Central memory CD8-positive, alpha-beta T cell (primary cell): Measurements from ENCODE around the gene FAM240B.

Experiments
- ATAC-seq: fragments of 150-1000 bp; cut with Tn5 transposase; replicated peaks from 2 replicates; pipeline ENCODE4 v1.10.0; 2022; ENCODE audit warnings: mild to moderate bottlenecking, moderate FRiP score, moderate number of reproducible peaks; ENCODE audit not compliant: poor library complexity, severe bottlenecking; ENCODE audit errors: extremely low read depth
- DNase-seq, 2 donors: peaks; one replicate each; pipeline ENCODE4 v3.0.0; 2021; ENCODE audit warnings: low spot score in 2 of 2
- H3K27ac Mint-ChIP-seq: one replicate; pipeline ENCODE4 v1.8.0; 2022; ENCODE audit warnings: low read depth, mild to moderate bottlenecking, moderate library complexity, mixed read lengths
- H3K27me3 Mint-ChIP-seq: one replicate; pipeline ENCODE4 v1.8.0; 2022; ENCODE audit warnings: mixed read lengths
- H3K36me3 Mint-ChIP-seq: one replicate; pipeline ENCODE4 v1.8.0; 2022; ENCODE audit warnings: mild to moderate bottlenecking, moderate library complexity, mixed read lengths; ENCODE audit not compliant: insufficient read depth
- H3K4me1 Mint-ChIP-seq: one replicate; pipeline ENCODE4 v1.8.0; 2022; ENCODE audit warnings: mixed read lengths
- H3K4me3 Mint-ChIP-seq: one replicate; pipeline ENCODE4 v1.8.0; 2022; ENCODE audit warnings: mild to moderate bottlenecking, moderate library complexity, mixed read lengths
- H3K9me3 Mint-ChIP-seq: one replicate; pipeline ENCODE4 v1.8.0; 2022; ENCODE audit warnings: mixed read lengths

Gene FAM240B

GRCh38 chr9:38720083-38720745 is at the start of gene FAM240B:
FAM240B (minus strand) TSS chr9:38720133; CDS start chr9:38703999, 16,134 bp downstream.
- no peaks in the 10 kb centered on the region for H3K36me3 Mint-ChIP-seq
- H3K9me3 Mint-ChIP-seq = no peaks in the 10 kb centered on the region
- no peak for DNase-seq
- no peaks in the 10 kb centered on the region for H3K4me1 Mint-ChIP-seq
- H3K27ac Mint-ChIP-seq = no peak within 1 kb of the TSS
- ATAC-seq = no peak
- H3K4me3 Mint-ChIP-seq = no peak within 1 kb of the TSS
- peaks cover 18% of the 10 kb centered on the region for H3K27me3 Mint-ChIP-seq

- Mint-ChIP-seq H3K27me3 (peaks cover 22% of the 10 kb centered on the region), H3K9me3 (peaks cover 12% of the 10 kb centered on the region), H3K27ac (no peak overlapping the region), H3K4me3 (no peak overlapping the region), H3K4me1 (no peaks in the 10 kb centered on the region), H3K36me3 (no peaks in the 10 kb centered on the region)
- ATAC-seq (no peak), DNase-seq (no peak)
Measured at GRCh38 chr9:38768351-38768761, 48.4 kb upstream of the FAM240B start.

- peaks cover 25% of the 10 kb centered on the region for H3K27me3 Mint-ChIP-seq
Measured at GRCh38 chr9:38765101-38765500, 45.2 kb upstream of the FAM240B start.

GRCh38 chr9:38761999-38762398 is 42.1 kb upstream of the FAM240B start:
- Mint-ChIP-seq H3K4me1 (no peaks in the 10 kb centered on the region), H3K9me3 (peaks cover 7% of the 10 kb centered on the region), H3K36me3 (no peaks in the 10 kb centered on the region), H3K27ac (no peak overlapping the region), H3K4me3 (no peak overlapping the region), H3K27me3 (peaks cover 25% of the 10 kb centered on the region)
- ATAC-seq (no peak), DNase-seq (no peak)

More at GRCh38 chr9:38765101-38765500, 45.2 kb upstream of the FAM240B start:
- H3K4me3 Mint-ChIP-seq = no peak overlapping the region
- no peak overlapping the region for H3K27ac Mint-ChIP-seq
- no peaks in the 10 kb centered on the region for H3K4me1 Mint-ChIP-seq
- no peaks in the 10 kb centered on the region for H3K36me3 Mint-ChIP-seq
- ATAC-seq (no peak), DNase-seq (no peak)
- H3K9me3 Mint-ChIP-seq = peaks cover 12% of the 10 kb centered on the region

GRCh38 chr9:38761339-38761738 is 41.4 kb upstream of the FAM240B start:
- Mint-ChIP-seq H3K4me3 (no peak overlapping the region), H3K27ac (no peak overlapping the region), H3K27me3 (peaks cover 25% of the 10 kb centered on the region), H3K36me3 (no peaks in the 10 kb centered on the region), H3K4me1 (no peaks in the 10 kb centered on the region), H3K9me3 (peaks cover 7% of the 10 kb centered on the region)
- no peak for ATAC-seq
- DNase-seq = no peak

GRCh38 chr9:38756702-38757101 is 36.8 kb upstream of the FAM240B start:
- no peak for DNase-seq

GRCh38 chr9:38747941-38748340 is 28.0 kb upstream of the FAM240B start:
- Mint-ChIP-seq H3K36me3 (no peaks in the 10 kb centered on the region), H3K4me3 (no peak overlapping the region), H3K27me3 (peaks cover 39% of the 10 kb centered on the region), H3K4me1 (no peaks in the 10 kb centered on the region), H3K9me3 (no peaks in the 10 kb centered on the region), H3K27ac (no peak overlapping the region)
- no peak for ATAC-seq
- DNase-seq = no peak

More at GRCh38 chr9:38756702-38757101, 36.8 kb upstream of the FAM240B start:
- H3K27me3 Mint-ChIP-seq = peaks cover 20% of the 10 kb centered on the region
- H3K27ac Mint-ChIP-seq = no peak overlapping the region
- ATAC-seq = no peak
- H3K4me3 Mint-ChIP-seq = no peak overlapping the region
- no peaks in the 10 kb centered on the region for H3K36me3 Mint-ChIP-seq
- H3K9me3 Mint-ChIP-seq = no peaks in the 10 kb centered on the region
- no peaks in the 10 kb centered on the region for H3K4me1 Mint-ChIP-seq

- H3K36me3 Mint-ChIP-seq = no peaks in the 10 kb centered on the region
- no peak overlapping the region for H3K4me3 Mint-ChIP-seq
- no peak overlapping the region for H3K27ac Mint-ChIP-seq
- DNase-seq (no peak), ATAC-seq (no peak)
- no peaks in the 10 kb centered on the region for H3K9me3 Mint-ChIP-seq
- H3K4me1 Mint-ChIP-seq = no peaks in the 10 kb centered on the region
- peaks cover 44% of the 10 kb centered on the region for H3K27me3 Mint-ChIP-seq
Measured at GRCh38 chr9:38747067-38747466, 27.1 kb upstream of the FAM240B start.

GRCh38 chr9:38746303-38746702 is 26.4 kb upstream of the FAM240B start:
- no peak overlapping the region for H3K4me3 Mint-ChIP-seq
- H3K4me1 Mint-ChIP-seq = no peaks in the 10 kb centered on the region
- no peaks in the 10 kb centered on the region for H3K36me3 Mint-ChIP-seq
- H3K9me3 Mint-ChIP-seq = no peaks in the 10 kb centered on the region
- no peak for ATAC-seq
- DNase-seq = no peak
- peaks cover 40% of the 10 kb centered on the region for H3K27me3 Mint-ChIP-seq
- no peak overlapping the region for H3K27ac Mint-ChIP-seq

- no peak for ATAC-seq
- Mint-ChIP-seq H3K27me3 (peaks cover 40% of the 10 kb centered on the region), H3K9me3 (no peaks in the 10 kb centered on the region), H3K36me3 (no peaks in the 10 kb centered on the region), H3K4me1 (no peaks in the 10 kb centered on the region), H3K4me3 (no peak overlapping the region), H3K27ac (no peak overlapping the region)
- no peak for DNase-seq
Measured at GRCh38 chr9:38744484-38744883, 24.6 kb upstream of the FAM240B start.

- ATAC-seq = no peak
- DNase-seq = no peak
- H3K9me3 Mint-ChIP-seq = no peaks in the 10 kb centered on the region
- no peak overlapping the region for H3K27ac Mint-ChIP-seq
- H3K4me1 Mint-ChIP-seq = no peaks in the 10 kb centered on the region
- no peak overlapping the region for H3K4me3 Mint-ChIP-seq
- peaks cover 23% of the 10 kb centered on the region for H3K27me3 Mint-ChIP-seq
- peaks cover 2% of the 10 kb centered on the region for H3K36me3 Mint-ChIP-seq
Measured at GRCh38 chr9:38737246-38737645, 17.3 kb upstream of the FAM240B start.

- Mint-ChIP-seq H3K27me3 (peaks cover 31% of the 10 kb centered on the region), H3K36me3 (peaks cover 2% of the 10 kb centered on the region), H3K27ac (no peak overlapping the region), H3K4me1 (no peaks in the 10 kb centered on the region), H3K9me3 (no peaks in the 10 kb centered on the region), H3K4me3 (no peak overlapping the region)
- ATAC-seq = no peak
- DNase-seq = no peak
Measured at GRCh38 chr9:38734831-38735230, 14.9 kb upstream of the FAM240B start.

GRCh38 chr9:38733503-38733902 is 13.6 kb upstream of the FAM240B start:
- H3K4me3 Mint-ChIP-seq = no peak overlapping the region
- H3K27ac Mint-ChIP-seq = no peak overlapping the region
- peaks cover 31% of the 10 kb centered on the region for H3K27me3 Mint-ChIP-seq
- no peaks in the 10 kb centered on the region for H3K9me3 Mint-ChIP-seq
- ATAC-seq (no peak), DNase-seq (no peak)
- no peaks in the 10 kb centered on the region for H3K4me1 Mint-ChIP-seq
- H3K36me3 Mint-ChIP-seq = peaks cover 2% of the 10 kb centered on the region
